Neuronal stem cell (in vitro differentiated cells): ENCODE measurements around the gene DDX6.
"Not testable (repeated sequence)": the region's sequence is repeated elsewhere in the genome, so short reads cannot be mapped to it uniquely, and the experiment has no call there.

Experiments used
- DNase-seq: peaks from one replicate; pipeline ENCODE4 v3.0.0-alpha.2; 2013; ENCODE audit warnings: low spot score
- H2AFZ ChIP-seq: one replicate; pipeline ENCODE4 v1.6.1; 2013; ENCODE audit warnings: mild to moderate bottlenecking, low read length, inconsistent platforms
- H2AK5ac ChIP-seq: 2 replicates; pipeline ENCODE4 v1.6.1; 2013; ENCODE audit warnings: low read depth, mild to moderate bottlenecking, inconsistent platforms, low read length, moderate library complexity, mixed read lengths
- H2BK120ac ChIP-seq: 2 replicates; pipeline ENCODE4 v1.6.1; 2013; ENCODE audit warnings: low read depth, mild to moderate bottlenecking, inconsistent platforms, low read length, moderate library complexity, mixed read lengths
- H2BK12ac ChIP-seq: one replicate; pipeline ENCODE4 v1.6.1; 2013; ENCODE audit warnings: low read length, inconsistent platforms
- H2BK15ac ChIP-seq: 2 replicates; pipeline ENCODE4 v1.6.1; 2013; ENCODE audit warnings: mild to moderate bottlenecking, low read length, inconsistent platforms, mixed read lengths
- H2BK5ac ChIP-seq: one replicate; pipeline ENCODE4 v1.6.1; 2013; ENCODE audit warnings: inconsistent platforms, mild to moderate bottlenecking, low read length, moderate library complexity
- H3K14ac ChIP-seq: one replicate; pipeline ENCODE4 v1.6.1; 2013; ENCODE audit warnings: low read length, inconsistent platforms
- H3K18ac ChIP-seq: 2 replicates; pipeline ENCODE4 v1.6.1; 2013; ENCODE audit warnings: low read length, inconsistent platforms
- H3K23ac ChIP-seq: 2 replicates; pipeline ENCODE4 v1.6.1; 2013; ENCODE audit warnings: low read depth, mild to moderate bottlenecking, mixed read lengths, low read length, inconsistent platforms; ENCODE audit not compliant: poor library complexity
- H3K27ac ChIP-seq: replicated peaks from 3 replicates; pipeline ENCODE4 v1.5.1; 2013; ENCODE audit warnings: low read length, inconsistent platforms
- H3K27me3 ChIP-seq, 3 experiments: 2 replicates each; pipeline ENCODE4 v1.6.1; 2013; ENCODE audit warnings: low read length in 3 of 3, mild to moderate bottlenecking in 2 of 3, inconsistent platforms in 1 of 3, low read depth in 1 of 3, mixed read lengths in 1 of 3, moderate library complexity in 1 of 3; ENCODE audit not compliant: control insufficient read depth in 3 of 3, insufficient read depth in 3 of 3
- H3K36me3 ChIP-seq, 2 donors: replicated peaks in 1 of 2; 2 replicates each; pipeline ENCODE4 v1.6.1; 2013; ENCODE audit warnings: low read length in 2 of 2; ENCODE audit not compliant: control insufficient read depth in 2 of 2, insufficient read depth in 2 of 2
- H3K4ac ChIP-seq: 2 replicates; pipeline ENCODE4 v1.6.1; 2013; ENCODE audit warnings: inconsistent platforms, mild to moderate bottlenecking, low read length, moderate library complexity
- H3K4me1 ChIP-seq, 2 donors: 1 replicate in 1 of 2; 2 replicates in 1 of 2; pipeline ENCODE4 v1.6.1; 2013; ENCODE audit warnings: low read length in 2 of 2, low read depth in 1 of 2; ENCODE audit not compliant: control insufficient read depth in 2 of 2, insufficient read depth in 1 of 2
- H3K4me2 ChIP-seq: one replicate; pipeline ENCODE4 v1.6.1; 2013; ENCODE audit warnings: mild to moderate bottlenecking, low read length, inconsistent platforms; ENCODE audit not compliant: insufficient read depth, poor library complexity, severe bottlenecking
- H3K4me3 ChIP-seq, 2 donors: 2 replicates each; pipeline ENCODE4 v1.5.1; 2013; ENCODE audit warnings: low read length in 2 of 2, mild to moderate bottlenecking in 2 of 2, inconsistent platforms in 1 of 2, moderate library complexity in 1 of 2
- H3K79me1 ChIP-seq: one replicate; pipeline ENCODE4 v1.6.1; 2013; ENCODE audit warnings: low read depth, mild to moderate bottlenecking, inconsistent platforms, low read length, moderate library complexity
- H3K9ac ChIP-seq: one replicate; pipeline ENCODE4 v1.6.1; 2013; ENCODE audit warnings: mild to moderate bottlenecking, low read depth, low read length, inconsistent platforms; ENCODE audit not compliant: poor library complexity
- H3K9me3 ChIP-seq, 2 donors: replicated peaks in 1 of 2; 2 replicates each; pipeline versions ENCODE3 to v1.6.1; 2013; ENCODE audit warnings: low read length in 2 of 2, mild to moderate bottlenecking in 2 of 2, inconsistent platforms in 1 of 2, low read depth in 1 of 2, mixed read lengths in 1 of 2, moderate library complexity in 1 of 2; ENCODE audit not compliant: control insufficient read depth in 2 of 2, insufficient read depth in 1 of 2
- H4K8ac ChIP-seq: one replicate; pipeline ENCODE4 v1.6.1; 2013; ENCODE audit warnings: low read depth, mild to moderate bottlenecking, inconsistent platforms, low read length, moderate library complexity
- H4K91ac ChIP-seq: one replicate; pipeline ENCODE4 v1.6.1; 2013; ENCODE audit warnings: low read length, low read depth, mild to moderate bottlenecking, inconsistent platforms; ENCODE audit not compliant: poor library complexity
- WGBS, 2 donors: extraction: QIAGEN DNeasy Blood & Tissue Kit; methylation state at CpG; one replicate each; pipeline ENCODE4 v1.1.7; 2013; ENCODE audit warnings: missing lambda C conversion rate in 2 of 2, mixed read lengths in 1 of 2; ENCODE audit not compliant: insufficient read length in 2 of 2, insufficient replicate concordance in 1 of 2; ENCODE audit errors: extremely low coverage in 2 of 2; 5-methylcytosine and 5-hydroxymethylcytosine counted together

DDX6 gene

GRCh38 chr11:118783324-118783723, 7.6 kb downstream of the DDX6 start:
- H3K27ac ChIP-seq, H3K4ac ChIP-seq, H3K4me1 ChIP-seq, H2BK5ac ChIP-seq, H2AK5ac ChIP-seq, H3K27me3 ChIP-seq, H3K14ac ChIP-seq, H4K91ac ChIP-seq, DNase-seq, H2BK12ac ChIP-seq, H3K9ac ChIP-seq, H3K18ac ChIP-seq, H3K9me3 ChIP-seq, H3K4me3 ChIP-seq, H2BK15ac ChIP-seq, H3K23ac ChIP-seq, H2AFZ ChIP-seq, H4K8ac ChIP-seq, H2BK120ac ChIP-seq, H3K79me1 ChIP-seq, H3K4me2 ChIP-seq: not testable (repeated sequence)
- WGBS, 2 donors = no CpG with 5 or more reads among the region's 5 CpGs
- peaks cover 18 to 92% of the 10 kb centered on the region in 2 donors for H3K36me3 ChIP-seq

- no peak overlapping the region for H3K4me3 ChIP-seq
- no peak overlapping the region for H3K18ac ChIP-seq
- H3K27ac ChIP-seq = no peak overlapping the region
- H3K79me1 ChIP-seq = peaks cover 6% of the 10 kb centered on the region
- H4K8ac ChIP-seq = no peak overlapping the region
- WGBS, 2 donors = no CpG with 5 or more reads among the region's 5 CpGs
- H3K27me3 ChIP-seq = no peaks in the 10 kb centered on the region
- no peak overlapping the region for H3K14ac ChIP-seq
- no peaks in the 10 kb centered on the region for H3K9me3 ChIP-seq
- no peak overlapping the region for H3K4me2 ChIP-seq
- H3K36me3 ChIP-seq = peaks cover 33 to 100% of the 10 kb centered on the region in 2 donors
- no peak overlapping the region for H3K23ac ChIP-seq
- no peak overlapping the region for H4K91ac ChIP-seq
- no peak overlapping the region for H2BK12ac ChIP-seq
- no peak for DNase-seq
- H2BK120ac ChIP-seq = no peak overlapping the region
- H2AK5ac ChIP-seq = no peak overlapping the region
- no peak overlapping the region for H3K9ac ChIP-seq
- no peak overlapping the region for H3K4ac ChIP-seq
- H3K4me1 ChIP-seq = no peaks in the 10 kb centered on the region
- no peak overlapping the region for H2BK5ac ChIP-seq
- H2BK15ac ChIP-seq = no peak overlapping the region
- H2AFZ ChIP-seq = no peak overlapping the region
Measured at GRCh38 chr11:118778898-118779297, 12.1 kb downstream of the DDX6 start.

DNA sequence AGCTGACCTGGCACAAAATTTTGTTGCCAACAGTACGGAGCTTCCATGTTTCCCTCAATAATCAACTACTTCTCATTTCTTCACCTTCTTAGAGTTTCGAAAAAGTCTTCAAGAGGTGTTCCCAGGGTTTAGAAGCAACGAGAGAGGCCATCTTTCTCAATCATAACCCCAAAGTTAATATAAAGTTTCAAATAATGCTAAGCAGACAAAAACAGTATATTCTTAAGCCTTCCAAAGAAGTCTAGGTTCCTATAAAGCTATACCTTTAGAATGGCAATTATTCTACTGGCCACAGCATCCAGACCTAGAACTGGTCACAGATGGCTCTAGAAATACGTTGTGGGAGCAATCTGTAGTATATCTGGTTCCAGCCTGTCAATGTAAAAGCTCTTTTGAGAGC, 16.9 kb downstream of the DDX6 start:
- no peak overlapping the region for H3K4me3 ChIP-seq
- H2BK12ac ChIP-seq = no peak overlapping the region
- H2BK15ac ChIP-seq = no peak overlapping the region
- WGBS, 2 donors = no CpG with 5 or more reads among the region's 4 CpGs
- H4K91ac ChIP-seq = no peak overlapping the region
- no peak overlapping the region for H3K18ac ChIP-seq
- H3K79me1 ChIP-seq = peaks cover 3% of the 10 kb centered on the region
- no peak overlapping the region for H4K8ac ChIP-seq
- peaks cover 33 to 98% of the 10 kb centered on the region in 2 donors for H3K36me3 ChIP-seq
- H2BK120ac ChIP-seq = no peak overlapping the region
- H2BK5ac ChIP-seq = no peak overlapping the region
- H3K23ac ChIP-seq = no peak overlapping the region
- H3K14ac ChIP-seq = no peak overlapping the region
- H3K4me1 ChIP-seq = peaks cover 0 to 5% of the 10 kb centered on the region in 2 donors
- H3K9me3 ChIP-seq = no peaks in the 10 kb centered on the region
- H3K27ac ChIP-seq = no peak overlapping the region
- no peak overlapping the region for H3K9ac ChIP-seq
- H3K27me3 ChIP-seq = no peaks in the 10 kb centered on the region
- no peak overlapping the region for H3K4me2 ChIP-seq
- no peak overlapping the region for H3K4ac ChIP-seq
- H2AFZ ChIP-seq = no peak overlapping the region
- no peak for DNase-seq
- no peak overlapping the region for H2AK5ac ChIP-seq

- no peak overlapping the region for H2BK15ac ChIP-seq
- WGBS, 2 donors = no CpG with 5 or more reads among the region's 4 CpGs
- H3K9me3 ChIP-seq = no peaks in the 10 kb centered on the region
- no peak overlapping the region for H3K23ac ChIP-seq
- no peak overlapping the region for H3K27ac ChIP-seq
- H2AK5ac ChIP-seq = no peak overlapping the region
- no peak overlapping the region for H3K9ac ChIP-seq
- no peak for DNase-seq
- H2BK5ac ChIP-seq = no peak overlapping the region
- H3K4ac ChIP-seq = no peak overlapping the region
- no peak overlapping the region for H4K8ac ChIP-seq
- no peak overlapping the region for H3K4me2 ChIP-seq
- H3K4me1 ChIP-seq = peaks cover 0 to 5% of the 10 kb centered on the region in 2 donors
- no peak overlapping the region for H3K14ac ChIP-seq
- peaks cover 22 to 97% of the 10 kb centered on the region in 2 donors for H3K36me3 ChIP-seq
- peaks cover 7% of the 10 kb centered on the region for H3K79me1 ChIP-seq
- H2BK12ac ChIP-seq = no peak overlapping the region
- no peaks in the 10 kb centered on the region for H3K27me3 ChIP-seq
- no peak overlapping the region for H2AFZ ChIP-seq
- no peak overlapping the region for H2BK120ac ChIP-seq
- no peak overlapping the region for H4K91ac ChIP-seq
- no peak overlapping the region for H3K4me3 ChIP-seq
- no peak overlapping the region for H3K18ac ChIP-seq
Measured at GRCh38 chr11:118771547-118772288, 19.2 kb downstream of the DDX6 start.
